RWPE2 (cell line): ENCODE results near the gene FIZ1.

Source experiments
- ATAC-seq: fragments of 200-7000 bp; cut with Tn5 transposase; 3 replicates; pipeline ENCODE4 v1.9.1; 2021; ENCODE audit warnings: low read depth
- DNase-seq: peaks from one replicate; pipeline ENCODE4 v3.0.0-alpha.2; 2020; ENCODE audit warnings: low spot score
- H3K27ac ChIP-seq: fragments of 450-650 bp; 2 replicates; pipeline ENCODE4 v1.5.1; 2017; ENCODE audit warnings: mild to moderate bottlenecking; ENCODE audit not compliant: poor library complexity, severe bottlenecking
- H3K27me3 ChIP-seq: fragments of 250-450 bp; sonication (Bioruptor Pico); 2 replicates; pipeline ENCODE4 v1.5.1; 2021; ENCODE audit warnings: mild to moderate bottlenecking, moderate library complexity; ENCODE audit not compliant: insufficient read depth, poor library complexity, severe bottlenecking
- H3K36me3 ChIP-seq: fragments of 250-450 bp; sonication (Bioruptor Pico); 2 replicates; pipeline ENCODE4 v1.5.1; 2020; ENCODE audit warnings: low read depth, mild to moderate bottlenecking, moderate library complexity
- H3K4me1 ChIP-seq: fragments of 250-450 bp; sonication (Bioruptor Pico); 2 replicates; pipeline ENCODE4 v1.5.1; 2021; ENCODE audit warnings: mild to moderate bottlenecking, moderate library complexity; ENCODE audit not compliant: insufficient read depth, poor library complexity, severe bottlenecking
- H3K4me3 ChIP-seq: fragments of 250-450 bp; sonication (Bioruptor Pico); 2 replicates; pipeline ENCODE4 v1.5.1; 2021; ENCODE audit warnings: mild to moderate bottlenecking, moderate library complexity; ENCODE audit not compliant: severe bottlenecking
- H3K9me3 ChIP-seq: fragments of 250-450 bp; sonication (Bioruptor Pico); 2 replicates; pipeline ENCODE4 v1.5.1; 2021; ENCODE audit warnings: mild to moderate bottlenecking, moderate library complexity; ENCODE audit not compliant: severe bottlenecking
- CTCF ChIP-seq: fragments of 450-650 bp; IDR thresholded peaks from one replicate; pipeline ENCODE4 v1.5.1; 2017; ENCODE audit warnings: mild to moderate bottlenecking, moderate library complexity; ENCODE audit not compliant: poor library complexity, severe bottlenecking

The FIZ1 gene

GRCh38 chr19:55546822-55547614 is 52.3 kb downstream of the FIZ1 start:
- no peak overlapping the region for H3K4me3 ChIP-seq
- DNase-seq: no peak
- no peaks in the 10 kb centered on the region for H3K27me3 ChIP-seq
- no peaks in the 10 kb centered on the region for H3K36me3 ChIP-seq
- no peak for ATAC-seq
- no peak for TF ChIP-seq CTCF
- H3K4me1 ChIP-seq: peaks cover 18% of the 10 kb centered on the region
- no peaks in the 10 kb centered on the region for H3K9me3 ChIP-seq
- no peak overlapping the region for H3K27ac ChIP-seq

GRCh38 chr19:55546011-55546410 is 53.3 kb downstream of the FIZ1 start:
- Histone ChIP-seq H3K36me3 (no peaks in the 10 kb centered on the region), H3K27ac (no peak overlapping the region), H3K27me3 (no peaks in the 10 kb centered on the region), H3K4me3 (no peak overlapping the region), H3K9me3 (no peaks in the 10 kb centered on the region), H3K4me1 (peaks cover 18% of the 10 kb centered on the region)
- DNase-seq: no peak
- no peak for ATAC-seq
- no peak for TF ChIP-seq CTCF

GRCh38 chr19:55545443-55545842 is 53.9 kb downstream of the FIZ1 start, which contains the start of gene SBK3:
SBK3 (minus strand) TSS chr19:55545543; CDS start chr19:55545543, 0 bp downstream.
- no peak within 1 kb of the TSS for H3K4me3 ChIP-seq
- peaks cover 18% of the 10 kb centered on the region for H3K4me1 ChIP-seq
- TF ChIP-seq CTCF: no peak
- H3K9me3 ChIP-seq: no peaks in the 10 kb centered on the region
- ATAC-seq: no peak
- no peaks in the 10 kb centered on the region for H3K27me3 ChIP-seq
- H3K36me3 ChIP-seq: no peaks in the 10 kb centered on the region
- no peak for DNase-seq
- H3K27ac ChIP-seq: no peak within 1 kb of the TSS

- no peak for ATAC-seq
- no peak for DNase-seq
- Histone ChIP-seq H3K4me3 (no peak overlapping the region), H3K36me3 (no peaks in the 10 kb centered on the region), H3K4me1 (peaks cover 18% of the 10 kb centered on the region), H3K27me3 (no peaks in the 10 kb centered on the region), H3K9me3 (no peaks in the 10 kb centered on the region), H3K27ac (no peak overlapping the region)
- TF ChIP-seq CTCF: no peak
Observed at GRCh38 chr19:55544776-55545439, 54.4 kb downstream of the FIZ1 start.

GRCh38 chr19:55544014-55544413 is 55.3 kb downstream of the FIZ1 start:
- H3K4me1 ChIP-seq: peaks cover 11% of the 10 kb centered on the region

More at GRCh38 chr19:55544014-55544413, 55.3 kb downstream of the FIZ1 start:
- Histone ChIP-seq H3K27me3 (no peaks in the 10 kb centered on the region), H3K9me3 (no peaks in the 10 kb centered on the region), H3K27ac (no peak overlapping the region), H3K36me3 (no peaks in the 10 kb centered on the region), H3K4me3 (no peak overlapping the region)
- DNase-seq (no peak), ATAC-seq (no peak)
- TF ChIP-seq CTCF: no peak
